Activated naive CD4-positive, alpha-beta T cell treated with anti-CD3 and anti-CD28 coated beads for 36 hours (primary cell): ENCODE data around the gene BCL7C. TPM values are rescaled to one million over a fixed set of nuclear protein-coding genes. Genes with fewer than 3 reads are reported as not detected.

Source experiments
- microRNA-seq: library from miRNA; unstranded; fragments of <30 nt; microRNA quantifications from one replicate; pipeline ENCODE4 v1.2.0, GENCODE V29; 2022; ENCODE audit warnings: borderline microRNAs expressed, borderline replicate concordance
- total RNA-seq, 2 experiments: library from RNA; stranded (reverse); gene quantifications; one replicate each; pipeline ENCODE4 v1.2.3, GENCODE V29; 2021

BCL7C gene
- total RNA-seq, 2 experiments from 2014 or later = 18.1 to 18.6 TPM

Small RNA genes lying within 50 kb of the gene (microRNA-seq; reads per million reads assigned to microRNA genes)
- not detected for gene MIR4519
- not detected for gene MIR762

Other genes starting within 250 kb of the BCL7C start
- 10 to 100 TPM; 50.6 to 52.4 TPM for gene PRR14, start 243.1 kb downstream of the BCL7C start, total RNA-seq
- gene FBRS, start 235.6 kb downstream of the BCL7C start, total RNA-seq = 10 to 100 TPM; 83.8 to 84.8 TPM
- gene SRCAP, start 194.9 kb downstream of the BCL7C start, total RNA-seq = 10 to 100 TPM; 52.3 to 55.2 TPM
- gene PHKG2, start 145.7 kb downstream of the BCL7C start, total RNA-seq = 10 to 100 TPM; 23.3 to 26.4 TPM
- 1 to 10 TPM; 2.0 to 2.3 TPM for gene CFAP119, start 132.0 kb downstream of the BCL7C start, total RNA-seq
- 10 to 100 TPM; 51.1 to 61.0 TPM for gene RNF40, start 131.8 kb downstream of the BCL7C start, total RNA-seq
- 1 to 10 TPM; 2.1 to 2.3 TPM for gene ZNF629, start 106.9 kb downstream of the BCL7C start, total RNA-seq
- gene CTF1, start 2.5 kb upstream of the BCL7C start, total RNA-seq = under 1 TPM; 0.21 to 0.27 TPM
- gene FBXL19, start 29.5 kb upstream of the BCL7C start, total RNA-seq = 10 to 100 TPM; 13.6 to 15.2 TPM
- gene ORAI3, start 55.0 kb upstream of the BCL7C start, total RNA-seq = 1 to 10 TPM; 4.2 to 4.7 TPM
- gene SETD1A, start 63.7 kb upstream of the BCL7C start, total RNA-seq = 10 to 100 TPM; 14.3 to 14.6 TPM
- under 1 TPM; 0.69 to 0.98 TPM for gene HSD3B7, start 91.1 kb upstream of the BCL7C start, total RNA-seq
- under 1 TPM; 0.69 to 0.72 TPM for gene STX1B, start 116.6 kb upstream of the BCL7C start, total RNA-seq
- gene STX4, start 139.5 kb upstream of the BCL7C start, total RNA-seq = 10 to 100 TPM; 32.9 to 38.0 TPM
- gene ZNF668, start 180.2 kb upstream of the BCL7C start, total RNA-seq = 10 to 100 TPM in 1 of 2 experiments, 1 to 10 TPM in 1; 9.5 to 10.1 TPM
- gene ZNF646, start 180.3 kb upstream of the BCL7C start, total RNA-seq = 10 to 100 TPM; 16.7 to 17.4 TPM
- 1 to 10 TPM; 4.1 to 5.2 TPM for gene PRSS53, start 194.9 kb upstream of the BCL7C start, total RNA-seq
- 10 to 100 TPM; 43.4 to 47.8 TPM for gene VKORC1, start 200.7 kb upstream of the BCL7C start, total RNA-seq
- gene BCKDK, start 214.3 kb upstream of the BCL7C start, total RNA-seq = 10 to 100 TPM; 21.3 to 23.1 TPM
- 10 to 100 TPM; 58.1 to 64.5 TPM for gene KAT8, start 223.6 kb upstream of the BCL7C start, total RNA-seq
- not detected for gene PRSS8, start 241.7 kb upstream of the BCL7C start, total RNA-seq